GM18873 (cell line): ENCODE results near the gene DNAH12.
"Not testable (repeated sequence)": the region's sequence is repeated elsewhere in the genome, so short reads cannot be mapped to it uniquely, and the experiment has no call there.

Experiments used
- ATAC-seq: cut with Tn5 transposase; IDR thresholded peaks from one replicate; pipeline ENCODE4 v1.9.1; 2021; ENCODE audit warnings: mild to moderate bottlenecking, moderate library complexity, moderate number of reproducible peaks; ENCODE audit not compliant: unreplicated experiment, low FRiP score

DNAH12 gene

GRCh38 chr3:57420001-57420400, 124.1 kb downstream of the DNAH12 start:
- ATAC-seq, result no peak

- ATAC-seq, result no peak
Measured at GRCh38 chr3:57411715-57412114, 132.4 kb downstream of the DNAH12 start.

- ATAC-seq, result no peak
Measured at GRCh38 chr3:57409471-57409870, 134.7 kb downstream of the DNAH12 start.

- ATAC-seq, result no peak
Measured at GRCh38 chr3:57402675-57403074, 141.5 kb downstream of the DNAH12 start.

GRCh38 chr3:57397175-57398026, 146.7 kb downstream of the DNAH12 start:
- no peak for ATAC-seq

GRCh38 chr3:57393977-57394376, 150.2 kb downstream of the DNAH12 start:
- no peak for ATAC-seq

GRCh38 chr3:57391767-57392166, 152.4 kb downstream of the DNAH12 start:
- no peak for ATAC-seq

- ATAC-seq, result no peak
Measured at GRCh38 chr3:57389271-57389670, 154.9 kb downstream of the DNAH12 start.

GRCh38 chr3:57386307-57386706, 157.8 kb downstream of the DNAH12 start:
- no peak for ATAC-seq

- no peak for ATAC-seq
Measured at GRCh38 chr3:57385498-57385897, 158.6 kb downstream of the DNAH12 start.

GRCh38 chr3:57383838-57384237, 160.3 kb downstream of the DNAH12 start:
- ATAC-seq, result no peak

GRCh38 chr3:57383406-57383805, 160.7 kb downstream of the DNAH12 start:
- no peak for ATAC-seq

GRCh38 chr3:57382933-57383332, 161.2 kb downstream of the DNAH12 start:
- no peak for ATAC-seq

GRCh38 chr3:57370341-57370740, 173.8 kb downstream of the DNAH12 start:
- no peak for ATAC-seq

- not testable (repeated sequence) for ATAC-seq
Measured at GRCh38 chr3:57365089-57365488, 179.1 kb downstream of the DNAH12 start.

- not testable (repeated sequence) for ATAC-seq
Measured at GRCh38 chr3:57356275-57356674, 187.9 kb downstream of the DNAH12 start.

GRCh38 chr3:57354768-57355167, 189.4 kb downstream of the DNAH12 start:
- ATAC-seq, result no peak

GRCh38 chr3:57350271-57350670, 193.9 kb downstream of the DNAH12 start:
- no peak for ATAC-seq

- not testable (repeated sequence) for ATAC-seq
Measured at GRCh38 chr3:57339071-57339642, 205.0 kb downstream of the DNAH12 start.

GRCh38 chr3:57338272-57339070, 205.7 kb downstream of the DNAH12 start:
- not testable (repeated sequence) for ATAC-seq

- ATAC-seq, result no peak
Measured at GRCh38 chr3:57335283-57335938, 208.7 kb downstream of the DNAH12 start.
